Measurements from ENCODE around the gene PNLIPRP2.

The PNLIPRP2 gene

GRCh38 chr10:116654816-116655215 is 34.1 kb downstream of the PNLIPRP2 start:
- no peak for DNase-seq

- no peak for DNase-seq
These were observed 34.8 kb downstream of the PNLIPRP2 start for GRCh38 chr10:116655568-116655967.

GRCh38 chr10:116656044-116656443 is 35.3 kb downstream of the PNLIPRP2 start:
- no peak for DNase-seq

GRCh38 chr10:116657863-116658551 is 37.3 kb downstream of the PNLIPRP2 start:
- DNase-seq, result no peak

- DNase-seq, result no peak
These were observed 38.4 kb downstream of the PNLIPRP2 start for GRCh38 chr10:116659049-116659670.

- no peak for DNase-seq
These were observed 40.1 kb downstream of the PNLIPRP2 start for GRCh38 chr10:116660860-116661259.

- DNase-seq, result no peak
These were observed 42.6 kb downstream of the PNLIPRP2 start for GRCh38 chr10:116663342-116663741.

GRCh38 chr10:116664631-116665030 is 43.9 kb downstream of the PNLIPRP2 start:
- no peak for DNase-seq

- peak in 2 of 58 donors; percentile 20 to 25 for DNase-seq
These were observed 44.9 kb downstream of the PNLIPRP2 start for GRCh38 chr10:116665541-116666125.

- DNase-seq, result no peak
These were observed 46.7 kb downstream of the PNLIPRP2 start for GRCh38 chr10:116667484-116667883.

- DNase-seq, result no peak
These were observed 47.3 kb downstream of the PNLIPRP2 start for GRCh38 chr10:116668018-116668417.

GRCh38 chr10:116668446-116668845 is 47.7 kb downstream of the PNLIPRP2 start:
- no peak for DNase-seq

GRCh38 chr10:116669080-116669479 is 48.3 kb downstream of the PNLIPRP2 start:
- no peak for DNase-seq

GRCh38 chr10:116669832-116670644 is 49.3 kb downstream of the PNLIPRP2 start:
- DNase-seq, result peak in 5 of 58 donors; percentile 14 to 57 (median 15)

- no peak for DNase-seq
These were observed 50.0 kb downstream of the PNLIPRP2 start for GRCh38 chr10:116670706-116671105.

GRCh38 chr10:116671274-116671926 is 50.6 kb downstream of the PNLIPRP2 start:
- no peak for DNase-seq

- no peak for DNase-seq
These were observed 52.1 kb downstream of the PNLIPRP2 start for GRCh38 chr10:116672891-116673290.

- DNase-seq, result no peak
These were observed 53.1 kb downstream of the PNLIPRP2 start for GRCh38 chr10:116673866-116674265.

- no peak for DNase-seq
These were observed 54.2 kb downstream of the PNLIPRP2 start for GRCh38 chr10:116674901-116675423.

- DNase-seq, result no peak
These were observed 55.4 kb downstream of the PNLIPRP2 start for GRCh38 chr10:116676118-116676517.

- no peak for DNase-seq
These were observed 55.9 kb downstream of the PNLIPRP2 start for GRCh38 chr10:116676633-116677032.
